ENCODE results near the gene RFTN1.

DNA sequence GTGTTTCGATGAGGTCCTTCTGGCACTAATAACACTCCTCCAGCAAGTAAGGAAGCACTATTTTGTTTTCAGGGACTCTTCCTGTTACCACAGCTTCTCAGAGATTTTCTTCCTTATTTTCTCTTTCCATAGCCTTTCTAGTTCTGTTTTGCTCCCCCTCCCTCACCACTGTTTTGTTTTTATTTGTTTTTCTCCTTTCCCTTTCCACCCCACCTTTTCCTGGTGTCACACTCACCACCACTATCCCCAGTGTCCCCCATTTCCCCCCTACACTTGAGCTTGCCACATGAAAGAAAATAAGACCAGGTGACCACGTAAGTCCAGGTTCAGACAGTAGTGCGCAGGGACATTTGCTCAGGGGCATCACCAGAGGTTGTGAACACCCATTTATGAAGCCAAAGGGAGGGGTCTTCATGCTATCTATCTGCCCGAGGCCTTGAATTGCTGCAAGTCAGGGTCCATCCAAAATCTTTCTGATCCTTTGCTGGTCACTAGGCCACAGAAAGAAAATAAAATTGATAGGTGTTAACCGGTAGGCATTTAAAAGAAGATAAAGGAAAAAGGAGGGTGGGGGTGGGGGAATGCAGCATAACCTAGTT, 1.4 kb upstream of the RFTN1 start:
- TF ChIP-seq, protein P1, sequence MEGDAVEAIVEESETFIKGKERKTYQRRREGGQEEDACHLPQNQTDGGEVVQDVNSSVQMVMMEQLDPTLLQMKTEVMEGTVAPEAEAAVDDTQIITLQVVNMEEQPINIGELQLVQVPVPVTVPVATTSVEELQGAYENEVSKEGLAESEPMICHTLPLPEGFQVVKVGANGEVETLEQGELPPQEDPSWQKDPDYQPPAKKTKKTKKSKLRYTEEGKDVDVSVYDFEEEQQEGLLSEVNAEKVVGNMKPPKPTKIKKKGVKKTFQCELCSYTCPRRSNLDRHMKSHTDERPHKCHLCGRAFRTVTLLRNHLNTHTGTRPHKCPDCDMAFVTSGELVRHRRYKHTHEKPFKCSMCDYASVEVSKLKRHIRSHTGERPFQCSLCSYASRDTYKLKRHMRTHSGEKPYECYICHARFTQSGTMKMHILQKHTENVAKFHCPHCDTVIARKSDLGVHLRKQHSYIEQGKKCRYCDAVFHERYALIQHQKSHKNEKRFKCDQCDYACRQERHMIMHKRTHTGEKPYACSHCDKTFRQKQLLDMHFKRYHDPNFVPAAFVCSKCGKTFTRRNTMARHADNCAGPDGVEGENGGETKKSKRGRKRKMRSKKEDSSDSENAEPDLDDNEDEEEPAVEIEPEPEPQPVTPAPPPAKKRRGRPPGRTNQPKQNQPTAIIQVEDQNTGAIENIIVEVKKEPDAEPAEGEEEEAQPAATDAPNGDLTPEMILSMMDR (IDR thresholded peaks at IDR 0.05 in 2 of 3, conservative IDR thresholded peaks at IDR 0.05 in 1 of 3; ENCODE audit: insufficient read depth in 2 of 3, low read depth in 1 of 3, low read length in 3 of 3), result no peak
- TF ChIP-seq, protein P2, sequence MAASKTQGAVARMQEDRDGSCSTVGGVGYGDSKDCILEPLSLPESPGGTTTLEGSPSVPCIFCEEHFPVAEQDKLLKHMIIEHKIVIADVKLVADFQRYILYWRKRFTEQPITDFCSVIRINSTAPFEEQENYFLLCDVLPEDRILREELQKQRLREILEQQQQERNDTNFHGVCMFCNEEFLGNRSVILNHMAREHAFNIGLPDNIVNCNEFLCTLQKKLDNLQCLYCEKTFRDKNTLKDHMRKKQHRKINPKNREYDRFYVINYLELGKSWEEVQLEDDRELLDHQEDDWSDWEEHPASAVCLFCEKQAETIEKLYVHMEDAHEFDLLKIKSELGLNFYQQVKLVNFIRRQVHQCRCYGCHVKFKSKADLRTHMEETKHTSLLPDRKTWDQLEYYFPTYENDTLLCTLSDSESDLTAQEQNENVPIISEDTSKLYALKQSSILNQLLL (CRISPR knock-in tag; IDR thresholded peaks at IDR 0.05; ENCODE audit: borderline replicate concordance), result no peak
- TF ChIP-seq RAD21 (CRISPR knock-in tag; conservative IDR thresholded peaks at IDR 0.05 in 1 of 2, IDR thresholded peaks at IDR 0.05 in 1 of 2) (no peak), JUND (IDR thresholded peaks at IDR 0.05; ENCODE audit: borderline replicate concordance, low read depth, low read length) (no peak), JUND (tag; IDR thresholded peaks at IDR 0.05; ENCODE audit: borderline replicate concordance, low read depth, low read length) (no peak)
